Measurements from ENCODE around the gene CCDC187.

Gene CCDC187

DNA sequence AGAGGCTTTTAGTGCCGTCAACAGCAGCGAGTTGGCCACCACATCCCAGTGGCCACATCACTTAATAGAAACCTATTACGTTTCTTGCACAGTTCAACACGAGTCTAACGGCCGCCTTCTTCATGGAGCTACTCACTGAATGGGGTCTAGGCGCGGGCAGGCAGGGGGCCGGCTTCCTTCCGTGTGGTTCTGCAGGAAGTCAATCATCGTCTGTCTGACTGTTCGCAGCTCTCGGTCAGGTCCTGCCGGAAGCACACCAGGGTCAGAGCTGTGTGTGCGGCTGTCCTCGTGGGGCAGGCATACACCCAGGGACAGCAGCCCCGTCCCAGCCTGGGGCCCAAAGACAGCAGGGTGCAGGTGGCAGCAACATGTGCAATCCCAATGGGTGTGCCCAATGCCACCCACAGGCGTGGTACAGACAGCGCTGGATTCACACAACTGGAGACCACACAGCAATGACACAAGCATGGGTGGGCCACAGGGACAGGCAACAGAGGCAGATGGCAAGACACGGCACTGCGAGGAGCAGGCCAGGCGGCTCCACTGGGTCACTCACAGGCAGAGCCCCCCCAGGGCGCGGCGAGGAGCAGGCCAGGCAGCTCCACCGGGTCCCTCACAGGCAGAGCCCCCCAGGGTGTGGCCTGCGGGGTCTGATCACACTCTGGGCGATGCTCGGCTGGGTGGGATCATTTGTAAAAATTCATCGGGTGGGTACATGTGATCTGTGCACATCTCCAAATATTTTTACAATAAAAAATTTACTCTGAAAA, 79.8 kb downstream of the CCDC187 start:
- no peak for DNase-seq (ENCODE audit: low spot score)

DNA sequence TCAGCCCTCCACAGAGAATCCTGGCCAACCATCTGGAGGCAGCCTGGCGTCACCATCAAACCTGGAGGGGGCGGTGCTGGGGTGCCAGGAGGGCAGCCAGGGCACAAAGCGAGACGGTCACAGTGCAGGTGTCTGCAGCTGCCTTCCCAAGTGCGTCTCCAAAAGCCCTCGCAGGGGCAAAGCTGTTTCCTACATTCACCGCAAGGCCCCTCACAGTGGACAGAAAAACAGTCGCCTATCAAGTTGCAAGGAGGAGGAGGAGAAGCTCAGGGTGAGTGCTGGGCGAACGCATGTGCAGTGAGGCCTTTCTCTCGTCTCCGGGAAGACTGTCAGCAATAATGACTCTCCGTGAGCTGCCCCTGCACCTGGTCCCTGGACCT, 81.0 kb downstream of the CCDC187 start:
- DNase-seq (ENCODE audit: low spot score) = no peak

DNA sequence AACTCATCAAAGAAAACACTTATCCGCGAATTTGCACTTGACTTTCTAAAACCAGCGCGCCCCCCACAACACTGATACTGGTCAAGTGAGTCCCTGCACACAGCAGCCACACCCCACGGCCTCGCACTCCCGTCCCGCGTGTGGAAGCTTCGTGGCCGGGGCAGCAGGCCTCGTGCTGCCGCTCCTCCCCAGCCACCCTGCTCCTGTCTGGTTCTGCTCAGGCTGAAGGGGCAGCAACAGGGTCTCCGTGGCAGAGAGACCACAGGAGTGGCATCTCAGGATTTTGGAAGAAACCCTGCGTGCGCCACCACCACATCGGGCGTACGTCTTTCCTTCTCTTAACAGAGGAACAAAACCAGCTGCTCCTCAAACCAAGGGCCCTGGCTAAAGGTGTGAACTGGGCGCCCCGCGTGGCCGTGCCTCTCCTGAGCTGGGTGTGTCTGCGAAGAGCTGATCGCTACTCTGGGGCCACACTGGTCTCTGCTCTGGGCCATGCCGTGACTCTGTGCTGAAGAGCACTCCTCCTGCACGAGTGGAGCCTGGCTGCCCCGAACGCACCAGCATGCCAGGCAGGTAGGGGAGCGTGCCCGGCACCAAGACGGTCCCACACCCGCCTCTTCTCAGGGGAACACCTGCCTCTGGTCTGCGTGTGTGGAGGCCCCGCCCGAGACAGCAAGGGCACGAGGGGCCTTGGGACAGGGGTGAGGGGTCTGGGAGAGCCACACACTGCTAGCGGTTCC, 81.6 kb downstream of the CCDC187 start:
- no peak for DNase-seq (ENCODE audit: low spot score)

DNA sequence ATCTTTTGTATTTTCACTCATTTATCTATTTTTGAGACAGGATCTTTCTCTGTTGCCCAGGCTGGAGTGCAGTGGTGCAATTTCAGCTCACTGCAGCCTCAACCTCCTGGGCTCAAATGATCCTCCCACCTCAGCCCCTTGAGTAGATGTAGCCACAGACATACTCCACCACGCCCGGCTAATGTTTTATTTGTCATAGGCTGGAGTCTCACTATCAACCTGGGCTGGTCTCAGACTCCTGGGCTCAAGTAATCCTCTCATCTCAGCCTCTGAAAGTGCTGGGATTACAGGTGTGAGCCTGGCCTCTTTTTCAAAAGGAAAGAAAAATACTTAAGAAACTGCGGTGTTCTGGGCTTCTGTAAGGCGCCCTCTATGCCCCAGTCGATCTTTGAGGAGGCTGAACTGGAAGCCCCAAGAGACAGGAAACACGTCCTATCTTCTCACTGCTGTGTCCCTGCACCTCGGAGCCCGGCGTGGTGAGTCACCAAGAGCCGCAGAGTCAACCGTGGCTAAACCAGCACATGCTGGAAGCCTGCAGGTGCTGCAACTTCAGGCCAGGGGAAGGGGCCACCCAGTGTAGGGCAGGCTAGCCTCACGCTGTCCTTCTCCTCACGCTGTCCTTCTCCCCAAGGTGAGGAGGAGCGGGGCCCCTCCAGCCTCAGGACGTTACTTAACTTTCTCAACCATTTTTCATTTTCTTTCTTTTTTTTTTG, 83.7 kb downstream of the CCDC187 start:
- DNase-seq (ENCODE audit: low spot score) = no peak

DNA sequence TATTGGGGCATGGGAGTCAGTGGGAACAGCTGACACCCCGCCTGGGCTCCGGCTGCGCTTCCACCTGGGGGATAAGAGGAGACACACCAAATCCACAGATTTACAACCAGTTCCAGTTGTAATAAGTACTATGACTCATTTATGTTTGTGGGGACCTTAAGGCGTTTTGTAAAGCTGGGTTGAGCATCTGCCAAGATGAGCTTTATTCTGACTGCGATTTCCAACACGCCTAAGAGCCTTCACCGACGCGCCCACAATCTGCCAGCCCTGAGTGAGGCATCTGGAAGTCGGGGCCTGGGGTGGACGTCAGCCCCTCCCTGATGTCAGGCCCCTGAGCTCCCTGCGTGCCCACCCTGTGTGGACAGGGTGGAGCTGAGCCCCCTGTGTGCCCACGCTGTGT, 84.6 kb downstream of the CCDC187 start:
- DNase-seq (ENCODE audit: low spot score) = no peak

DNA sequence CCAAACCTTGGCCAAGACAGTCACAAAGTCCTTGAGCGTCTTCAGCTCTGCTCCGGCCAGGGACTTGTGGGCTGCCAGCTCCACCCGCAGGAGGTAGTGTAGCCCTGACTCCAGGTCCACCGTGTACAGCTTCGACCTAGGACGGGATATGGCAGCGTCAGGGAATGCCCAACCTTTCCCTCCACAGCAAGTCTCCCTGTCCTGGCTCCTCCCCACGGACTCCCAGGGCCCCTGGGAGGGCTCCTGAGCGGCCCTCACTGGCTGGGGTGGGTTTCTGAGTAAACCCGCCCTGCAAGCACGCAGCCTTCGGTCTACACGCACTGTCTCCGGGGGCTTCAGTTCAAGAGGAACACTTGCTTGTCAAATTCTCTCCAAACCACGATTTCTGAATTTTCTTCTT, 85.2 kb downstream of the CCDC187 start:
- DNase-seq (ENCODE audit: low spot score) = no peak

DNA sequence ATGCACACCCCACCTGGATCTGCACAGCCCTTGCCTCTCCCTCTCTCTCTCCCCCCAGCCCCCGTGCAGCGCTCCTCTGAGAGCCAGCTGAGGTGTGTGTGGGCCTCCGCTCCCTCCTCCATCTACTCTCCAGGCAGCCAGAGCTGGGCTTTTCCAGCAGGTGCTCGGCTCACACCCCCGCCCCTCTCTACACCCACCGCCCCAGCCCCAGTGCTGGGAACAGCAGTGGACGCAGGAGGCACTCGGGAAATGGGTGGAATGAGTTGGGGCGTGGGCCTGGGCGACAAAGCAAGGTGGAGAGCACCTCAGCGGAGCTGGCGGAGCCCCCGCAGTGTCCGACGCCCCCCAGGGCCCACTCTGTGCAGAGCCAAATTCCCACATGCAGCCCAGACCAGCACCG, 85.6 kb downstream of the CCDC187 start:
- DNase-seq (ENCODE audit: low spot score) = no peak

DNA sequence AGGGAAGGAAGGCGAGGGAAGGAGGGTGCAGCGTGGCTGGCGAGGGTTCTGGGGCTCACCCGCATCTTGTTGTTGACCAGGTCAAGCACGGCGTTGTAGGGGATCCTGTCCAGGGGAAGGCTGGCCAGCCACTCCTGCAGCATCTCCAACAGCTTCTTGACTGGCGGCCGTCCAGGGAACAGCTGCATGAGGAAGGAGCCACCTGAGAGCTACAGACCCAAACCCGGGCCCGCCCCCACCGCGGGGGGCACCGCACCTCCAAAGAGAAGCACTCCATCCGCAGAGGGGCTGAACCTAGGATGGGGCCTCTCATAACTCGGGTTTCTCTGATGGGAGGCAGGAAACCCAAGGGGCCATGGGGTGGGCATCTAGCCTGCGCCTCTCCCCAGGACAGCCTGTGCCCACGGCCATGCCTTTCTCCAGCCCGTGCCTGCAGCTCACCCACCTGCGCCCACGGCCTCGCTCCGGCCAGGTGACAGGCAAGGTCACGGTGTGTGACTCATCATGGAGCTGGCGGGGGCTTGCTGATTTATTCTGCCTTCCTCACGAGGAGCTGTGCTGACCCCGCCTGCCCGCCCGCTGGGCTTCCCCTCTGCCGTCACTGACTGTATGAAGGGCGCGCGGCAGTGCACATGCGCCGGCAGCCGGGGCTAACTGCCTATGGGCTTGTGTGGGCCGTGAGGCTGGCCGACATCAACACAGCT, 87.2 kb downstream of the CCDC187 start:
- no peak for DNase-seq (ENCODE audit: low spot score)

DNA sequence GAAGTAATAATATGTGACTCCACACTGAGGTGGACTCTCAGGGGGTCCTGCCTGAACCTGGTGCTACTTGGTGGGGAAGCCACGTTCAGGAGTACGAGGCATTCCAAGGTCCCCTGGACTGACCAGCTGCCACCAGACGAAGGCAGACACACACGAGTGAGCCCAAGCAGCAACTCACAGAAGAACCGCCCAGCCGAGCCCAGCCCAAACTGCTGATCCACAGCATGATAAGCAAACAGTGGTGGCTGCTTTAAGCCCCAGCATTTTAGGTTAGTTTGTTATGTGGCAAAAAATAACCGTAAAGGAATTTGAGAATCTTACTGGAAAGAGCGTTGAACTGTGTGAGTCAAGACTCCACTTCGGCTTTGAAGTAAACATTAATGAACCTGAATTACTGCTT, 90.2 kb downstream of the CCDC187 start:
- no peak for DNase-seq (ENCODE audit: low spot score)

DNA sequence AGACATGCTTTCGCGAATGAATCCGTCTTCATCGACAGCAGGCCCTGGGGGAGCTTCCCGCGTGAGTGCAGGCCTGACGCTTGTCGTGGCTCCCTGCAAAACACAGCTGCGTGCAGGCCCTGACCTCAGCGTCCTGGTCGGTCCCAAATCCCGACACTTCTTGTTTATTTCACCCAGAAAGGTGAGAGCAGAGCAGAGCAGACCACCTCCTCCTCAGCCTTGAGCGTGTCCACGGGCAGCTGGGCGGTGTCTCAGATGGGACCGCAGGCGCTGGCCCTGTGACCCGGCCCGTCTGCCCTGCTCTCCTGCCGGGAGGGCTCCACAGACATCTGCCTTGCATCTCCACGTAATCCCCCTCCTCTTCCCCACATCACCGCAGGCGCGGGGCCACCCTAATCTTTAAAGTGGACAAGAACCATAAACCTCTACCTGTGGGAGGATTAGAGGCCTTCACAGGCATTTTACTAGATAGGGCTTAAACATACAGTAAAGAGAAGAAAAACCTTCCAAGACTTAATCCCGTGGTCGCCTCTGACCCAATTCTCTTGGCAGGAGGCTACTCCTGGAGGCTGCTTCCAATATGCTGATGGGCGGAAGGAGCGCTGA, 91.4 kb downstream of the CCDC187 start:
- no peak for DNase-seq (ENCODE audit: low spot score)

DNA sequence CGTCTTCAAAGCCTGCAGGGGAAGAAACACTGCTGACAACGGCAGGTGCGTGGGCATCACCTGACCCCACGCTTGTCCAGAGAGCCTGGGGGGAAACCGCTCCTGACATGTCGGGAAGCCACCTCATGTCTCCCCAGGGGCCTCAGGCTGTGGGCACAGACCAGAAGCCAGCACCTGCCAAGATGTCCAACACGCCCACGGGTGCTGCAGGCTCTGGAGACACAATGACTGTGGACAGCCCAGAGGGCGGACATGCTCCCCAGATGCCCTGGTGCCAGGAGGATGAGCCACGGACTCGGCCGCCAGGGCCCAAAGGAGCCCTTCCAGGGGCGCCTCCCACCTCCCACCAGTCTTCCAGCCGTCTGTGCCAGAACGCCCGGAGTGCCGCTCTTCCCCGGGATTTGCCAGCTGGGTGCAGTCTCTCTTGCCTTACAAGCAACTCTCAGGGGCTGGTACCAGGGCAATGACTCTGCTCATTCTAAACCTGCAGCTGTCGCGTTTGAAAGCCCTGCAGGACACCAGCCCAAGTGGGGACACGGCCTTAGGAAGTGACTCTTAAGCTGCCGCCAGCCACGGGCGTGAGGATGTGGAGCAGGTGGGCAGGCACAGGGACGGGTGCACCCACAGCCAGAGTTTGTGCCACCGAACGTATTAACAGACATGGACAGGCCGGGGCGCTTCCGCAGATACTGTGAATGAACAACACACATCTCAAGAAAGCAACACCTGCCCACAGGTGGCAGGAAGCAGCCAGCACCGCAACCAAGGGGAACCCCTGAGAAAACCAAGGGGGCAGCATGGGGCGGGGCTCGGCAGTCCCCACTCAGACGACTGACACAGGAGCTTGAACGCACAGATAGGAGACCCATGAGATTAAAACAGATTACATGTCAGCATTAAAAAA, 92.2 kb downstream of the CCDC187 start:
- no peak for DNase-seq (ENCODE audit: low spot score)

DNA sequence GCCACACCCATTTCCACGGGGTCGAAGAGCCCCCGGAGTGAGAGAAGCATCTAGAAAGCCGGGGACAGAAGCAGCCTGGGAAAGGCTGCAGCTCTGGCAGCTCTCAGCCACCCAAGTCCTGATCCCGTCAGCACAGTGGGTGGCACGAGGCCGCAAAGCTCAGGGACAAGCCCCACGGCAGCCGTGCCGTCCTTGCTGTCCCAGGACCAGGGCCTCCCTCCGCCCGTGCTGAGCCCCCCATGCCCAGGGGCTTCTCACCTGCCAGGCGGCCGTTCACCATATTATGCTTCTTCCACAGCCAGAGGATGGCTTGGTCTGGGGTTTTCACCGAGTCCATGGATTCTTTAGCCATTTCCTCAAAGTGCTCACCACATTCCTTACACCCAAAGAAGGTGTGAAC, 92.9 kb downstream of the CCDC187 start:
- no peak for DNase-seq (ENCODE audit: low spot score)

DNA sequence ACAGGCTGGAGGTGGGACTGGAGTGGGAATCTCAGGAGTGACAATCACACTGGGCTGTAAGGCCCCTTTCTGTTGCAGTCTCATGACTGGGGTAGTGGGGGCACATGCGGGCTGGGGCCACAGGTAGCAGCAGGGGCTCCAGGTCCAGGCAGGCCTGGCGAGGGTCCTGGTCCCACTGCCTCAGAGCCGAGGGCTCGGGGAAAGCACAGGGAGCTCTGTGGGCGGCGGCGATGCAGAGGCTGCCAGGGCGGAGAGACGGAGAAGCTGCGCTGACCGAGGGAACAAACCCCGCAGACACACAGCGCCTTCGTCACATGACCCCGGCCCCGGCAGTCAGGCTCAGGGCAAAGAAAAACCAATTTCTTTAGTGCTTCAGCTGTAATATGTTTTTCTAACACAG, 93.6 kb downstream of the CCDC187 start:
- no peak for DNase-seq (ENCODE audit: low spot score)

DNA sequence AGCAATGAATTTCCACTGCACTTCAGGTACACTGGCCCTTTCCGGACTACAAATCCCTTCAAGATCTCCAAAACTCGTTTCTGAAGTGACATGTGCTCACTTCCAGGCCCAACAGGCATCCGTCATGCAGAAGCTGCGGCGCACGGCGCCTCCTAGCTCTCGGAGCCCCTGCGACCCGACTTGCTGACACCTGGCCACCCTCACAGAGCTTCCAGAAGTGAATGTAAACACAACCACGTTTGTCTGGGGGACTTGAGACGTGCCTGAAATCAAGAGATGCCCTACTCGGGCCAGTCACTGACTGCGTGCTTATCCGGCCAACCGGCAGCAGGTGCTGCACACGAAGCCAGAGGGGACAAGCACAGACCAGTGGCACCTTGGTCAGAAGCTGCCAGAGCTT, 94.1 kb downstream of the CCDC187 start:
- no peak for DNase-seq (ENCODE audit: low spot score)

DNA sequence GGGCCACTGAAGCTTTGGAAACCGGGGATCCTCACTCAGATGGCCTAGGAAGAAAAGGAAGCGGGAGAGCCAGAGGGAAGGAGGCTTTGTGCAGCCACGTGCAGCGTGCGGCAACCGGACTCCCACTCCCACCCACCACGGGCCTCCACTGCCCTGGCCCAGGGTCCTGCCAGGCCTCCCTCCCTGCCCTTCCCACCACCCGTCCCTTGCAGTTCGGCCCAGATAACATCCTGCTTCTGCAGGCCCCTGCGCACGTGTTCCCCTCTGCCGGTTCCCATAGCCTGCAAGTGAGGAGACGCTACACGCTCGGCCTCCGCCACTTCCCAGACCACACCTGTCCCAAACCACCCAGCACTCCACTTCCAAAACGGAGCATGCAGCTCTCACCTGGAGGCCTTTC, 94.7 kb downstream of the CCDC187 start:
- DNase-seq (ENCODE audit: low spot score) = no peak

DNA sequence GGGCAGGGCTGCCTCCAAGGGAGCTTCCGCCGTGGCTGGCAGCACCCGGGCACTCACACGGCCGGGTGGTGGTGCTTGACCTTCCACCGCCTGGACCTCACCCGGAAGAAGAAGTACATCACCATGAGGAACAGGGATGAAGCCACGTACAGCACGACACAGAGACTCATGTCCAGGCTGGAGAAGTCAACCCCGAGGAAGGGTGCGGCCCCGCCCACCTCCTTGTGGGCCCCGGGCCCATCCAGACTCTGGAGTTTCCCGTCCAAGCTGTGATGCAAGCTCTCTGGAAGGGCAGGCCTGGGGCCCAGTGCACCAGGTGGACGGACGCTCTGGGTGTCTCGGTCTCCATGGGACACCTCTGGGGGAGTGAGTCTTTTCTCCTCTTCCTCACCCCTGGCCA, 95.2 kb downstream of the CCDC187 start:
- DNase-seq (ENCODE audit: low spot score) = no peak

DNA sequence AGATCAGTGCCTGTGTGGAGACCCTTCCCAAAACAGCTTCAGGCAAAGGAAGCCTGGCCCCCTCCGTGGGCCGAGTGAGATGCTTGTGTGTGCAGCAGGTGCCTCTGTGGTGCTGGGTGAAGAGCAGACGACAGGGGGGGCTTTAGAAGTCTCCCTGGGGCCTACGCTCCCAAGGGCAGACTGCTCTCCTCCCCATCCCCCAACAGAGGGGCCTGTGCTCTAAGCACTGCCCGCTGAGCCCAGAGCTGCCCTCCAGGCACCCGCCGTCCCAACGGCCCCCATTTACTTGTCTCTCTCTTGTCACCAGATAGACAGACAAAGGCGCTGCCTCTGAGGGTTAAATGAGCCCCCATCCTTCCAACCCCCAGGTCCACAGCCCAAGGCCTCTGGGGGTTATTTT, 96.3 kb downstream of the CCDC187 start:
- no peak for DNase-seq (ENCODE audit: low spot score)

DNA sequence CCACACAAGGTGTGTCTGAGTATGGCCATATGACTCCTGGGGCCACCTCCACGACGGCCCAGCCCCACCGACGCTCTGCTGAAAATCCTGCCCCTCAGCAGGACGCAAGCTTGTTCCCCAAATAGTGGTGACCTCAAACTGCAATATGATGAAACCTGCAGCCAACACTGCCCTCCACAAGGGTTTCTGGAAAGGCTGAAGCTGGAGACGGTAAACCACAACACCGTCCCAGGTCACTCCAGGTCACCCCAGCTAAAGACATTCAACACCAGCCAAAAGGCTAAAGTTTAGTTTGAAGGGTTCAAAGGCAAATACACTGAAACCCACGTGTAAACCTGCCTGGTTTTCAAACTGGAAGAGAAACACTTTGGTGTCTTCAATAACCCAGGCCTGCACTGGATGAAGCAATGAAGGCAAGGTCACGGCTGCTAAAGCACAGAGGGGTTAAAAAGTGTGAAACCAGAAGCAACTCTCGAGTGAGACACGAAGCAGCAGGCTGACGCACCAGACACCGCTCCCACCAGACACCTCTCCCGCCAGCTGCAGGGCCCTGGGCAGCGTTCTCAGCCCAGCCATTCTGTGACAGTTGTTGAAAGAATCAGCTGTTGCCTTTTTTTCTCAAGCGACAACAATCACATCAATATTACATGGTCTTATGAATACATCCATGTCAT, 97.2 kb downstream of the CCDC187 start:
- no peak for DNase-seq (ENCODE audit: low spot score)

DNA sequence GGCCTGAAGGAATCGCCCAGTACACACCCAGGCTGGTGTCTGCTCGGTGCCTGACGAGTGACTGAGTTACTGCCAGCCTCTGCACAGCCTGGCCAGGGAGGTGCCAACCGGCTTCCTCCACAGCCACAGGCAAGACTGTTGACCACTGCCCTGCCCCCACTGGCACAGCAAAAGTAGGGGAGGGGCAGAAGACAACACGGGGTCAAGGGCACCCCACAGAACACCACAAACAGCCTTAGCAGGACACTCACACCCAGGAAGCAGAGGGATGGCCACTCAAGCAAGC, 98.2 kb downstream of the CCDC187 start:
- DNase-seq (ENCODE audit: low spot score) = no peak

DNA sequence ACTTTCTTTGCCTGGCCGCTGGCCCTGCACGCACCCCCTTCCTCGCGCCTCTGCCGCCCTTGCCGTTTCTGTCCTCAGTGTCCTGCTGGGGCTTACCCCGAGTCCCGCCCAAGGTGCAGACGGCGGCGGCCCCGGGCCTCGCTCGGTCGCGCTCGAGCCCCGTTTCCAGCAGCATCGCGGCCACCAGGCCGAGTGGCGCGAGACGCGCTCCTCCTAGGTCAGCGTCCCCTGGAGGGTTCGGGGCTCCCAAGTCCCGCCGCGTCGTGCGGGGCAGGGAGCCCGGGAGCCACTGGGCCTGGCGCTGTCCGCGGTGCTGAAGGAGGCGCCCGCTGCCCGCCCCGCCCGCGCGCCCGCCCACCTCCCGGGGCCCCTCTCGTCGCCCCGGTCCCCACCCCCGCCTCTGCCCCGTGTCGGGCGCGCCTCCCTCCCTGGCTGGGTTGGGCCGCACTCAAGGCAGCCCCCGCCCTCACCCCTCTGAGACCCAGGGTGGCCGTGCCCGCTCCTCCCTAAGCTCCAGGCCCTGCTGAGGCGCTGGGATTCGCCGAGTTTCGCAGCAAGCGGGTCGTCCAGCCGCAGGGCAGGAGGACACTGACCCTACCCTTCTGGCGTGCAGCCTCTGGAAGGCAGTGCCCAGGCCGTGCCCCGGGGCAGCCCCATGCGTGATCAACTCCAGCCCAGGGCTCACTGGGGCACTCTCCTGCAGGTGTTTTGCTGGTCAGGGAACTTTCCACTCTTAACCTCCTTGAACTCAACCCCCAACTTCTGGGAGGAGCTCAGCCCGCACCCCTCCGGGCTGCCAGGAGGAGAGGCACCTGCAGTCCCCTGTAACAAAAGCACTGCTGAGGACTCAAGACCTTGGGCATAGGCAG, 98.8 kb downstream of the CCDC187 start, which contains the start of gene LHX3:
LHX3 (minus strand) TSS at position 291 of the 869 bp plus-strand sequence; CDS start at position 175, 116 bp downstream.
- no peak for DNase-seq (ENCODE audit: low spot score)
